IMR-90 (cell line): ENCODE data around the gene NCOR1. TPM values are rescaled to one million over a fixed set of nuclear protein-coding genes. Genes with fewer than 3 reads are reported as not detected.

Experiments
- ATAC-seq: fragments of 200-7000 bp; cut with Tn5 transposase; 2 replicates; pipeline ENCODE4 v1.9.1; 2020; ENCODE audit warnings: low read depth, mild to moderate bottlenecking, moderate library complexity
- BruUV-seq: library from RNA; stranded (reverse); fragments of 400-500 nt; replicated peaks from 2 replicates; lab custom pipeline; 2021; lab: Mats Ljungman, UMichigan
- CTCF ChIA-PET: fragments of 300-600 bp; formaldehyde crosslinking; extraction: SDS; loops from one replicate; lab custom pipeline; 2021; ENCODE audit warnings: antibody characterized with exemption; lab: Yijun Ruan, JAX
- POLR2A ChIA-PET: fragments of 300-600 bp; sonication (Branson Sonifier 250); formaldehyde crosslinking; loops from one replicate; lab custom pipeline; 2022; ENCODE audit warnings: antibody characterized with exemption; ENCODE audit not compliant: unreplicated experiment; lab: Charles Lee
- DNase-seq: peaks from one replicate; pipeline ENCODE4 v3.0.0; 2013
- H2AFZ ChIP-seq: replicated peaks from 2 replicates; pipeline ENCODE3; 2013; ENCODE audit warnings: low read length, mild to moderate bottlenecking; ENCODE audit not compliant: poor library complexity
- H2AK5ac ChIP-seq: 2 replicates; pipeline ENCODE4 v1.6.1; 2013; ENCODE audit warnings: low read depth, low read length, inconsistent platforms
- H2AK9ac ChIP-seq: replicated peaks from 2 replicates; pipeline ENCODE3; 2013; ENCODE audit warnings: mild to moderate bottlenecking, low read depth, low read length, moderate library complexity; ENCODE audit not compliant: poor library complexity
- H2BK120ac ChIP-seq: 2 replicates; pipeline ENCODE4 v1.6.1; 2013; ENCODE audit warnings: low read depth, low read length, inconsistent platforms
- H2BK15ac ChIP-seq: 3 replicates; pipeline ENCODE4 v1.6.1; 2013; ENCODE audit warnings: low read depth, low read length, inconsistent platforms
- H2BK20ac ChIP-seq: 2 replicates; pipeline ENCODE4 v1.6.1; 2013; ENCODE audit warnings: low read depth, mild to moderate bottlenecking, inconsistent platforms, low read length, moderate library complexity
- H2BK5ac ChIP-seq: 2 replicates; pipeline ENCODE4 v1.6.1; 2013; ENCODE audit warnings: mild to moderate bottlenecking, low read depth, low read length, inconsistent platforms; ENCODE audit not compliant: poor library complexity, severe bottlenecking
- H3K14ac ChIP-seq: replicated peaks from 2 replicates; pipeline ENCODE4 v1.6.1; 2013; ENCODE audit warnings: low read depth, low read length, inconsistent platforms
- H3K18ac ChIP-seq: 2 replicates; pipeline ENCODE4 v1.6.1; 2013; ENCODE audit warnings: low read depth, low read length, control low read depth
- H3K23ac ChIP-seq: 2 replicates; pipeline ENCODE4 v1.6.1; 2013; ENCODE audit warnings: low read depth, low read length, inconsistent platforms
- H3K27ac ChIP-seq: 2 replicates; pipeline ENCODE4 v1.5.1; 2013; ENCODE audit warnings: mild to moderate bottlenecking, control low read depth, low read length; ENCODE audit not compliant: insufficient read depth
- H3K27me3 ChIP-seq: 2 replicates; pipeline ENCODE4 v1.6.1; 2013; ENCODE audit warnings: low read length; ENCODE audit not compliant: control insufficient read depth, insufficient read depth
- H3K36me3 ChIP-seq: 2 replicates; pipeline ENCODE4 v1.6.1; 2013; ENCODE audit warnings: low read length, mixed read lengths; ENCODE audit not compliant: control insufficient read depth, insufficient read depth
- H3K4ac ChIP-seq: 2 replicates; pipeline ENCODE4 v1.6.1; 2013; ENCODE audit warnings: low read depth, low read length, inconsistent platforms
- H3K4me1 ChIP-seq: 2 replicates; pipeline ENCODE4 v1.6.1; 2013; ENCODE audit warnings: low read length, mixed read lengths; ENCODE audit not compliant: control insufficient read depth, insufficient read depth
- H3K4me2 ChIP-seq: 2 replicates; pipeline ENCODE4 v1.6.1; 2013; ENCODE audit warnings: low read depth, mild to moderate bottlenecking, control low read depth, low read length, moderate library complexity
- H3K4me3 ChIP-seq: 2 replicates; pipeline ENCODE4 v1.5.1; 2013; ENCODE audit warnings: low read depth, mild to moderate bottlenecking, control low read depth, low read length, moderate library complexity; ENCODE audit not compliant: insufficient read depth
- H3K56ac ChIP-seq: 2 replicates; pipeline ENCODE4 v1.6.1; 2013; ENCODE audit warnings: low read length, inconsistent platforms; ENCODE audit not compliant: insufficient read depth; ENCODE audit errors: extremely low read depth
- H3K79me1 ChIP-seq, 2 experiments: 2 replicates each; pipeline ENCODE4 v1.6.1; 2013; ENCODE audit warnings: low read length in 2 of 2, inconsistent platforms in 1 of 2, low read depth in 1 of 2
- H3K9ac ChIP-seq: 2 replicates; pipeline ENCODE4 v1.6.1; 2013; ENCODE audit warnings: low read depth, low read length, control low read depth
- H3K9me1 ChIP-seq: 2 replicates; pipeline ENCODE4 v1.6.1; 2013; ENCODE audit warnings: low read length, inconsistent platforms; ENCODE audit not compliant: insufficient read depth
- H3K9me3 ChIP-seq: 2 replicates; pipeline ENCODE4 v1.6.1; 2013; ENCODE audit warnings: low read length; ENCODE audit not compliant: control insufficient read depth, insufficient read depth
- H4K20me1 ChIP-seq: 2 replicates; pipeline ENCODE4 v1.6.1; 2013; ENCODE audit warnings: low read length, inconsistent platforms; ENCODE audit not compliant: insufficient read depth
- H4K5ac ChIP-seq: 2 replicates; pipeline ENCODE4 v1.6.1; 2013; ENCODE audit warnings: mild to moderate bottlenecking, low read depth, low read length, control low read depth
- H4K8ac ChIP-seq, 2 experiments: 2 replicates each; pipeline ENCODE4 v1.6.1; 2013; ENCODE audit warnings: low read depth in 2 of 2, low read length in 2 of 2, control low read depth in 1 of 2, inconsistent platforms in 1 of 2
- H4K91ac ChIP-seq: 2 replicates; pipeline ENCODE4 v1.6.1; 2013; ENCODE audit warnings: low read depth, low read length, inconsistent platforms; ENCODE audit not compliant: insufficient read depth
- BHLHE40 ChIP-seq: fragments of 150-350 bp; IDR thresholded peaks from 2 replicates; pipeline ENCODE4 v1.6.1; 2016; ENCODE audit warnings: mild to moderate bottlenecking, low read depth, low read length
- FOS ChIP-seq: fragments of 150-350 bp; IDR thresholded peaks from 2 replicates; pipeline ENCODE4 v1.6.1; 2016; ENCODE audit warnings: low read depth, low read length
- NFE2L2 ChIP-seq: fragments of 150-350 bp; IDR thresholded peaks from 2 replicates; pipeline ENCODE4 v1.6.1; 2016; ENCODE audit warnings: low read depth, mild to moderate bottlenecking, low read length
- SMC3 ChIP-seq: fragments of 150-350 bp; IDR thresholded peaks from 2 replicates; pipeline ENCODE4 v1.6.1; 2016; ENCODE audit warnings: low read depth, mild to moderate bottlenecking, antibody characterized with exemption, low read length, moderate library complexity
- WGBS, 2 experiments: methylation state at CpG; one replicate each; pipeline versions ENCODE4 v1.1.5 to v1.1.7; 2013; ENCODE audit warnings: missing lambda C conversion rate in 2 of 2; ENCODE audit not compliant: insufficient read length in 1 of 2; ENCODE audit errors: extremely low coverage in 2 of 2; 5-methylcytosine and 5-hydroxymethylcytosine counted together
- dilution Hi-C: fragments of 300-500 bp; cut with HindIII; formaldehyde crosslinking; loops from one replicate; pipeline ENCODE4 v1.14.3; 2018; ENCODE audit warnings: low sequenced_read_pairs; ENCODE audit not compliant: unreplicated experiment
- in situ Hi-C: fragments of 300-500 bp; cut with MboI; formaldehyde crosslinking; loops from 3 replicates; pipeline ENCODE4 v1.14.3; 2019; ENCODE audit warnings: low sequenced_read_pairs, inconsistent platforms, mixed read lengths
- intact Hi-C: fragments of 100-400 bp; cut with micrococcal nuclease; formaldehyde crosslinking; loops from 2 replicates; pipeline ENCODE4 v1.10.0; 2022
- polyA plus RNA-seq, 3 experiments: library from polyadenylated mRNA; depleted of rRNA; stranded (reverse); fragments of >200 nt; gene quantifications; 2 replicates each; pipeline ENCODE4 v1.2.3, GENCODE V29; 2012; ENCODE audit warnings: low replicate concordance in 1 of 3
- total RNA-seq: library from RNA; depleted of rRNA; stranded (reverse); fragments of >200 nt; gene quantifications from 2 replicates; pipeline ENCODE4 v1.2.3, GENCODE V29; 2012
- TF ChIP-seq, protein P1 (sequence below): fragments of 150-350 bp; IDR thresholded peaks from 2 replicates; pipeline ENCODE4 v1.6.1; 2017; ENCODE audit warnings: mild to moderate bottlenecking, antibody characterized with exemption, low read length, low read depth
- TF ChIP-seq, protein P2 (sequence below): conservative IDR thresholded peaks from 2 replicates; pipeline ENCODE4 v1.5.1; 2012; ENCODE audit warnings: mild to moderate bottlenecking, low read depth, low read length, improper control_type of control experiment

NCOR1 gene
- total and polyA plus RNA-seq, 2 of the 4 experiments (the other 2 are of a cell fraction) = 54.5 to 80.3 TPM

DNA sequence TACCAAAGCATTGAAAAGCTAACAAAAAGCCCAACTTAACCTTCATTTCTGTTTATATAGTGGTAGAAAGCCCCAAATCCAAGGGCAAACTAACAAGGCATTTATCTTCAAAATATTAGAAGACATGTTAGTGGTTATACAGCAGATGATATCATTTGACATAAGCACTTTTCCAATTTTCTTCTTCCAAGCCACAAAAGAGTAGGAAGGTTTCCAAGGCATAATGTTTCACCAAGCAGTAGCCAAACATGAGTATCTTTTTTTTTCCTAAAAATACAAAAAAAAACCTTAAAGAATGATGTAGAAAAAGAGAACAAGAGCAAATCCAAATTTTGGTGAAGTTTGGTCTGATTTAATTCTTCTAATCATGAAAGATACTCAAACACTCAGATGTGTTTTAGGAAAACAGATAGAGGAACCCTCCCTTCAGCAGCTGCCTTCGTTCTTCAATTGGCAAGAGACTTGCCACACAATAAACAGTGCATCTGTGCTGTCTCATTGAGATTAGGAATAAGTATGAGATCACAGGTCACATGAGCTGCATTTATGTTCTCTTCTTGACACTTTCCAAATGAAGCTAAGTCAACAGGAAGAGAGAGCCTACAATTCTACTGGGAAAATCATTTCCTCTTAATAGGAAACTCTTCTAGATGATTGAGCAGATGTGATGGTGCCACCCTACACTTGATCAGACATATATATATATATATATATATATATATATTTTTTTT is 109.0 kb downstream of the NCOR1 start:
- H3K23ac ChIP-seq = no peak overlapping the region
- H2AFZ ChIP-seq = no peak overlapping the region
- peaks cover 29 to 62% of the 10 kb centered on the region in 2 experiments for H3K79me1 ChIP-seq
- peaks cover 20% of the 10 kb centered on the region for H3K36me3 ChIP-seq
- H3K4me3 ChIP-seq = no peak overlapping the region
- ChIA-PET POLR2A (no interaction called here), CTCF (interaction anchor here (0.7 kb wide), 2 partner anchors 14 to 393 kb away, joined by 3 read pairs; no protein-coding TSS in a partner anchor)
- no peak overlapping the region for H2AK5ac ChIP-seq
- no peak overlapping the region for H4K8ac ChIP-seq
- no peak overlapping the region for H3K4me2 ChIP-seq
- peak; percentile 62 for ATAC-seq
- H2BK15ac ChIP-seq = no peak overlapping the region
- no peaks in the 10 kb centered on the region for H3K27me3 ChIP-seq
- H4K5ac ChIP-seq = no peak overlapping the region
- no CpG with 5 or more reads among the region's 1 CpG for WGBS, 2 experiments
- H3K14ac ChIP-seq = peak overlapping the region; percentile 31; the same call in 1 of the 2 replicates
- in situ Hi-C loops (no loop called here), dilution Hi-C loops (no loop called here), intact Hi-C loops (no loop called here)
- DNase-seq = peak; percentile 79
- H3K9ac ChIP-seq = no peak overlapping the region
- H3K9me1 ChIP-seq = peaks cover 9% of the 10 kb centered on the region; the same call in 1 of the 2 replicates
- BruUV-seq = no TSS peak
- H3K9me3 ChIP-seq = no peaks in the 10 kb centered on the region
- H3K27ac ChIP-seq = no peak overlapping the region
- no peak overlapping the region for H4K91ac ChIP-seq
- peaks cover 2% of the 10 kb centered on the region; the same call in 1 of the 2 replicates for H4K20me1 ChIP-seq
- no peak overlapping the region for H3K4ac ChIP-seq
- H2AK9ac ChIP-seq = no peak overlapping the region
- H2BK120ac ChIP-seq = no peak overlapping the region
- H3K56ac ChIP-seq = no peak overlapping the region
- H3K4me1 ChIP-seq = 0 out of 2 replicates have a peak, but pooled peaks cover 2% of the 10 kb centered on the region
- no peak for TF ChIP-seq SMC3
- TF ChIP-seq FOS = no peak
- TF ChIP-seq, protein P1, sequence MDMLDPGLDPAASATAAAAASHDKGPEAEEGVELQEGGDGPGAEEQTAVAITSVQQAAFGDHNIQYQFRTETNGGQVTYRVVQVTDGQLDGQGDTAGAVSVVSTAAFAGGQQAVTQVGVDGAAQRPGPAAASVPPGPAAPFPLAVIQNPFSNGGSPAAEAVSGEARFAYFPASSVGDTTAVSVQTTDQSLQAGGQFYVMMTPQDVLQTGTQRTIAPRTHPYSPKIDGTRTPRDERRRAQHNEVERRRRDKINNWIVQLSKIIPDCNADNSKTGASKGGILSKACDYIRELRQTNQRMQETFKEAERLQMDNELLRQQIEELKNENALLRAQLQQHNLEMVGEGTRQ = peak; percentile 64
- TF ChIP-seq, protein P2, sequence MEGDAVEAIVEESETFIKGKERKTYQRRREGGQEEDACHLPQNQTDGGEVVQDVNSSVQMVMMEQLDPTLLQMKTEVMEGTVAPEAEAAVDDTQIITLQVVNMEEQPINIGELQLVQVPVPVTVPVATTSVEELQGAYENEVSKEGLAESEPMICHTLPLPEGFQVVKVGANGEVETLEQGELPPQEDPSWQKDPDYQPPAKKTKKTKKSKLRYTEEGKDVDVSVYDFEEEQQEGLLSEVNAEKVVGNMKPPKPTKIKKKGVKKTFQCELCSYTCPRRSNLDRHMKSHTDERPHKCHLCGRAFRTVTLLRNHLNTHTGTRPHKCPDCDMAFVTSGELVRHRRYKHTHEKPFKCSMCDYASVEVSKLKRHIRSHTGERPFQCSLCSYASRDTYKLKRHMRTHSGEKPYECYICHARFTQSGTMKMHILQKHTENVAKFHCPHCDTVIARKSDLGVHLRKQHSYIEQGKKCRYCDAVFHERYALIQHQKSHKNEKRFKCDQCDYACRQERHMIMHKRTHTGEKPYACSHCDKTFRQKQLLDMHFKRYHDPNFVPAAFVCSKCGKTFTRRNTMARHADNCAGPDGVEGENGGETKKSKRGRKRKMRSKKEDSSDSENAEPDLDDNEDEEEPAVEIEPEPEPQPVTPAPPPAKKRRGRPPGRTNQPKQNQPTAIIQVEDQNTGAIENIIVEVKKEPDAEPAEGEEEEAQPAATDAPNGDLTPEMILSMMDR = no peak
- peak; percentile 21; the same call in 1 of the 2 replicates for TF ChIP-seq NFE2L2
- 0 out of 2 replicates have a peak, but pooled peaks have one; percentile 10 for TF ChIP-seq BHLHE40
- no peak overlapping the region for H3K18ac ChIP-seq
- H2BK20ac ChIP-seq = no peak overlapping the region
- H2BK5ac ChIP-seq = no peak overlapping the region
